GM21423 (cell line): ENCODE results near the gene MED8.

Source experiments
- ATAC-seq: cut with Tn5 transposase; IDR thresholded peaks from one replicate; pipeline ENCODE4 v1.9.1; 2021; ENCODE audit warnings: mild to moderate bottlenecking, moderate library complexity; ENCODE audit not compliant: unreplicated experiment

Gene MED8, protein sequence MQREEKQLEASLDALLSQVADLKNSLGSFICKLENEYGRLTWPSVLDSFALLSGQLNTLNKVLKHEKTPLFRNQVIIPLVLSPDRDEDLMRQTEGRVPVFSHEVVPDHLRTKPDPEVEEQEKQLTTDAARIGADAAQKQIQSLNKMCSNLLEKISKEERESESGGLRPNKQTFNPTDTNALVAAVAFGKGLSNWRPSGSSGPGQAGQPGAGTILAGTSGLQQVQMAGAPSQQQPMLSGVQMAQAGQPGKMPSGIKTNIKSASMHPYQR

GRCh38 chr1:43389326-43390313, at the start of gene MED8, which contains the start of gene SZT2:
MED8 (minus strand) TSS chr1:43389800; CDS start chr1:43389764, 36 bp downstream.
SZT2 (plus strand) TSS chr1:43389899; CDS start chr1:43389969, 70 bp downstream.
- ATAC-seq, result peak; percentile 94

- no peak for ATAC-seq
These were observed 49.5 kb upstream of the MED8 start for GRCh38 chr1:43438953-43439581.

GRCh38 chr1:43438576-43438952, 49.0 kb upstream of the MED8 start:
- ATAC-seq, result no peak

DNA sequence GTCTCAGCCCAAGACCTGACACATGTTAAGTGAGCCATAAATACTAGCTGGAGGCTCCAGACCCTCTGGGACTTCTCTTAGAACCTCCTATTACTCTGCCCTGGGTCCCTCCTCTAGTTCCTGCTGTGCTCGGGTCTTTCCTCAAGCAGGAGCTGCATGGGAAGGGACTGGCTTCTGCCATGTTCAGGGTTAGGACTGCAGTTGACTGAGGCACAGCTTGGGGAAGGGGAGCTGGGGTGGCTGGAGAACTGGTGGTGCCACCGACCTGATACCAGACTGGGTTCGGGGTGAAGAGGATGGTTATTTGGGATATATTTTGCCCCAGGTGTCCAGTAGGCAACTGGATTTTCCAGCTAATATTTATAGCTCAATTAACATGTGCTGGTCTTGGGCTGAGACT, 48.4 kb upstream of the MED8 start:
- no peak for ATAC-seq

GRCh38 chr1:43437031-43437973, 47.7 kb upstream of the MED8 start:
- no peak for ATAC-seq

- ATAC-seq, result no peak
These were observed 46.8 kb upstream of the MED8 start for GRCh38 chr1:43436371-43436770.

- no peak for ATAC-seq
These were observed 45.8 kb upstream of the MED8 start for GRCh38 chr1:43435146-43436145.

DNA sequence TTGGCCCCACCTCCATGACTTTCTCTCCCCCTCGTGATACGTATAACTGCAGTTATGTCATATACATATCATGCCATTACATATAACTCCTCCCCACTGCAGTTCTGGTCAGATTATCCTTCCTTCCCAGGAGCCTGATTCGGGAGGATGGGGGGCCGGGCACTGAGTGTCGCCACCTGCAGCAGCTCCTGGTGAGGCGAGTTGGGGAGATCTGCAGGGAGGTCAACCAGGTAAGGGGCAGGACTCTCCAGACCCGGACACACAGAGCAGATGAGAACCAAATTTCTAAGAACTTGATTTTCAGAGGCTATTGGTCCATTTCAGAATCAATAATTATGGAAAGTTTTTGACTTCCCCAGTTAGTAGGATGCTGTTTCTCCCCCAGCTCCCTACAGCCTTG, 44.7 kb upstream of the MED8 start:
- ATAC-seq, result no peak

- ATAC-seq, result no peak
These were observed 43.3 kb upstream of the MED8 start for GRCh38 chr1:43432907-43433306.

DNA sequence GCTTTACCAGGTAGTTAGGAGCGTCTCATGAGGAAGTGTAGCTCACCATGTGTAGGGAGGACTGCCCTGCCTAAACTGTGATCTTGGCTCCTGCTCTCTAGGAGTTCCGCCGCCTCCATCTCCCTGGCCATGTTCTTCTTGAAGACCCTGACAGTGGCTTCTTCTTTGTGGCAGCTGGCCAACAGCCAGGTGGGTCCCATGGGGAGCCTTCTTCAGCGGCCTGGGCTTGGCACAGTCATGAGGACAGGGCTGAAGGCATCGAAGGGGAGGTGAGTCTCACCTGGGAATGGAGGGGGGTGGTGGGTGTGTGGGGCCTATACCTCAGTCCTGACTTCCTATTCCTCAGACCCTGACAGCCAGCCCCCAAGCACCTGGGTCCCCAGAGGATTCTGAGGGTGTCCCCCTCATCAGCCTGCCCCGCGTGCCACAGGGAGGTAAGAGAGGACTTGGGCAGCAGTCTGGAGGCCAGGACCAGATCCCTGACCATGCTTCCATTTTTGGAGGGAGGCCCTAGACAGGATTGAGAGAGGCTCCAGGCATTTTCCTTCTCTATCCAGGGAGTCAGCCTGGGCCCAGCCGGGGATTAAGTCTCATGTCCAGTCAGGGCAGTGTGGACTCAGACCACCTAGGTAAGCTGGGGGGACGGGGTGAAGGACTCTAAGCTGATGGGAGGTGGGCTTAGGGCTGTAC, 42.7 kb upstream of the MED8 start:
- ATAC-seq, result no peak

- no peak for ATAC-seq
These were observed 42.1 kb upstream of the MED8 start for GRCh38 chr1:43431676-43432075.

GRCh38 chr1:43430831-43431230, 41.2 kb upstream of the MED8 start:
- ATAC-seq, result no peak

DNA sequence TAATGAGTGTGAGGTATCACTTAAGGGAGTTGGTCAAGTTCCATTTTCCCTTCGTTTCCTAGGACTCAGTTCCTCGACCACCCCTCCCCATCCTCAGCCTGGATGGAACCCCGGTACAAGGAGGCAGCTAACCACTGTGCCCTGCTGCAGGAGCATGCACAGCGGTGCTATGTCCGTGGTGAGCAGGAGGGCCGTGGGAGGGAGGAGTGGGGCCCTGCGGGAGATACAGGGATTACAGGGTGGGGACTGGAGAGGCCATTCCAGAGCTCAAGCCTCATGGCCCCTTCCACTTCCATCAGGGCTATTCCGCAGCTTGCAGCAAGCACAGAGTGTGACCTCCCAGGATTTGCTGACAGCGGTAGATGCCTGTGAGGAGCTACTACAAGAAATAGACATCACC, 38.3 kb upstream of the MED8 start:
- no peak for ATAC-seq

GRCh38 chr1:43427524-43427923, 37.9 kb upstream of the MED8 start:
- ATAC-seq, result no peak

- ATAC-seq, result no peak
These were observed 36.6 kb upstream of the MED8 start for GRCh38 chr1:43426221-43426620.

DNA sequence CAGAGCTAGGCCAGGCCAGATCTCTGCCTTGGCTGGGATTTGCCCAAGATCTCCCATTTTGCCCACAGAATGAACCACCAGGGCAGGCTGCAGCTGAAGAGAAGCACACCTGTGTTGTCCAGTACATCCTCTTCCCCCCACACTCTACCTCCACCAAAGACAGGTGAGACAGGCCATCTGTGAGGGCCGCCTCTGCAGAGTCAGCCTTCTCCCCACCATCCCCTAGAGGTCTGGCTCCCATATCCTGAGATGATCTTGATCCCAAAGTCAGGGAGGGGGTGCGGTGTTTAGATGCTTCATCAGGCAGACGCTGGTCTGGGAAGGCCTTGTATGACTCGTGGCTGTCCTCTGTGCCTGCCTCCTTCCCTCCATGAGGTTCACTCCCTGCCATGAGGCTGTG, 35.4 kb upstream of the MED8 start:
- no peak for ATAC-seq

GRCh38 chr1:43423672-43424550, 34.3 kb upstream of the MED8 start:
- no peak for ATAC-seq
